Left lung (tissue), 10 donors: ENCODE measurements around the gene SMIM38. TPM values are rescaled to one million over a fixed set of nuclear protein-coding genes. Genes with fewer than 3 reads are reported as not detected.

Experiments used
- ATAC-seq: fragments of 200-7000 bp; cut with Tn5 transposase; one replicate; pipeline ENCODE4 v1.9.1; 2020; ENCODE audit warnings: moderate library complexity
- DNase-seq, 4 donors: peaks; one replicate each; pipeline ENCODE4 v3.0.0-alpha.2; 2013 to 2020
- H3K27ac ChIP-seq, 2 donors: fragments of 200-600 bp; sonication (generic) in 1 of 2; one replicate each; pipeline versions ENCODE4 v1.5.0 to v1.8.0; 2020 to 2021
- H3K27me3 ChIP-seq, 2 donors: fragments of 200-600 bp; sonication (generic) in 1 of 2; one replicate each; pipeline versions ENCODE4 v1.5.0 to v1.8.0; 2020 to 2021
- H3K36me3 ChIP-seq, 2 donors: fragments of 200-600 bp; sonication (generic) in 1 of 2; one replicate each; pipeline versions ENCODE4 v1.5.0 to v1.8.0; 2020 to 2021
- H3K4me1 ChIP-seq, 2 donors: fragments of 200-600 bp; one replicate each; pipeline ENCODE4 v1.8.0; 2021
- H3K4me3 ChIP-seq, 2 donors: fragments of 200-600 bp; sonication (generic) in 1 of 2; one replicate each; pipeline versions ENCODE4 v1.5.0 to v1.8.0; 2020 to 2021; ENCODE audit warnings: mild to moderate bottlenecking in 1 of 2
- H3K9me3 ChIP-seq, 2 donors: fragments of 200-600 bp; sonication (generic) in 1 of 2; one replicate each; pipeline versions ENCODE4 v1.5.0 to v1.8.0; 2020 to 2021
- intact Hi-C, 2 donors: fragments of 100-400 bp; cut with DNase I; formaldehyde crosslinking; loops; one replicate each; pipeline versions ENCODE4 v1.11.2 to v1.14.2; 2022
- polyA plus RNA-seq, 6 donors: library from polyadenylated mRNA; unstranded; fragments of 120-200 nt; gene quantifications; one replicate each; pipeline ENCODE4 v1.2.1, GENCODE V29; 2013; ENCODE audit not compliant: insufficient read length in 6 of 6
- total RNA-seq, 2 donors: library from RNA; stranded (reverse); fragmentation: NEBNext Ultra II Directional; extraction: Animal tissue kit (Norgen Biotek cat#: 25700); gene quantifications; one replicate each; pipeline ENCODE4 v1.2.1, GENCODE V29; 2021
- TF ChIP-seq, protein P1 (sequence below), 2 donors: fragments of 200-600 bp; sonication (generic) in 1 of 2; IDR thresholded peaks; one replicate each; pipeline versions ENCODE4 v1.5.0 to v1.8.0; 2021; ENCODE audit warnings: antibody characterized with exemption in 2 of 2
- donor health status: DM: no; HTN: yes; CAD: no.
- donor health status: DM: no; HTN: no; CAD: no.

Gene SMIM38
- total and polyA plus RNA-seq, 8 donors = 0.09 to 1.3 (median 0.68) TPM

DNA sequence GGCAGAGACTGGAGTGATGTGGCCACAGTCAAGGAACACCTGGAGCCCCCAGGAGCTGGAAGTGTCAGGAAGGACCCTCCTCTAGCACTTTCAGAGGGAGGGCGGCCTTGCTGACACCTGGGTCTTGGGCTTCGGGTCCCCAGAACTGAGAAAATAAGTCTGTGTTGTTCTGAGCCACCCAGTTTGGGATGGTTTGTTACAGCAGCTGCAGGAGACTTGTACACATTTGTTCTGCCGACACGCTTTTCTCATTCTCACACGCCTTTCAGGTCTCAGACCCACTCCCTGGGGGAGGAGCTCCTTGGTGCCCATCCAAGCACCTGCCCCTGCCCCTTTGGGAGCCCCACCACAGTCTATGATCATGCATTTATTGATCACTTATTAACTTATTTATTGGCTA, 47.2 kb upstream of the SMIM38 start:
- no peak overlapping the region for H3K4me3 ChIP-seq
- TF ChIP-seq, protein P1, sequence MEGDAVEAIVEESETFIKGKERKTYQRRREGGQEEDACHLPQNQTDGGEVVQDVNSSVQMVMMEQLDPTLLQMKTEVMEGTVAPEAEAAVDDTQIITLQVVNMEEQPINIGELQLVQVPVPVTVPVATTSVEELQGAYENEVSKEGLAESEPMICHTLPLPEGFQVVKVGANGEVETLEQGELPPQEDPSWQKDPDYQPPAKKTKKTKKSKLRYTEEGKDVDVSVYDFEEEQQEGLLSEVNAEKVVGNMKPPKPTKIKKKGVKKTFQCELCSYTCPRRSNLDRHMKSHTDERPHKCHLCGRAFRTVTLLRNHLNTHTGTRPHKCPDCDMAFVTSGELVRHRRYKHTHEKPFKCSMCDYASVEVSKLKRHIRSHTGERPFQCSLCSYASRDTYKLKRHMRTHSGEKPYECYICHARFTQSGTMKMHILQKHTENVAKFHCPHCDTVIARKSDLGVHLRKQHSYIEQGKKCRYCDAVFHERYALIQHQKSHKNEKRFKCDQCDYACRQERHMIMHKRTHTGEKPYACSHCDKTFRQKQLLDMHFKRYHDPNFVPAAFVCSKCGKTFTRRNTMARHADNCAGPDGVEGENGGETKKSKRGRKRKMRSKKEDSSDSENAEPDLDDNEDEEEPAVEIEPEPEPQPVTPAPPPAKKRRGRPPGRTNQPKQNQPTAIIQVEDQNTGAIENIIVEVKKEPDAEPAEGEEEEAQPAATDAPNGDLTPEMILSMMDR (IDR thresholded peaks at IDR 0.05) = no peak
- ATAC-seq (no peak), DNase-seq (no peak)
- no peaks in the 10 kb centered on the region for H3K27me3 ChIP-seq
- no peaks in the 10 kb centered on the region for H3K9me3 ChIP-seq
- no peak overlapping the region for H3K27ac ChIP-seq
- H3K36me3 ChIP-seq = no peaks in the 10 kb centered on the region
- intact Hi-C loops = loop anchor here in 1 of 2 donors (10.0 kb wide), 1 partner anchor 536 kb away; the partner anchor contains the start of gene CCND1
- H3K4me1 ChIP-seq = peaks cover 3 to 15% of the 10 kb centered on the region in 2 donors

GRCh38 chr11:69109101-69109500, 46.6 kb upstream of the SMIM38 start:
- TF ChIP-seq, protein P1 (IDR thresholded peaks at IDR 0.05) = no peak
- H3K36me3 ChIP-seq = no peaks in the 10 kb centered on the region
- no peaks in the 10 kb centered on the region for H3K27me3 ChIP-seq
- DNase-seq (peak in 1 of 4 donors; percentile 32), ATAC-seq (no peak)
- no peak overlapping the region for H3K4me3 ChIP-seq
- intact Hi-C loops = loop anchor here in 1 of 2 donors (10.0 kb wide), 1 partner anchor 536 kb away; the partner anchor contains the start of gene CCND1
- no peaks in the 10 kb centered on the region for H3K9me3 ChIP-seq
- peaks cover 3 to 15% of the 10 kb centered on the region in 2 donors for H3K4me1 ChIP-seq
- no peak overlapping the region for H3K27ac ChIP-seq

- H3K36me3 ChIP-seq = no peaks in the 10 kb centered on the region
- no peak for DNase-seq
- no peaks in the 10 kb centered on the region for H3K9me3 ChIP-seq
- TF ChIP-seq, protein P1 (IDR thresholded peaks at IDR 0.05) = no peak
- intact Hi-C loops = no loop called here
- peaks cover 3 to 12% of the 10 kb centered on the region in 2 donors for H3K4me1 ChIP-seq
- ATAC-seq = no peak
- H3K27me3 ChIP-seq = no peaks in the 10 kb centered on the region
- H3K27ac ChIP-seq = no peak overlapping the region
- H3K4me3 ChIP-seq = no peak overlapping the region
Measured at GRCh38 chr11:69110451-69110850, 45.3 kb upstream of the SMIM38 start.

GRCh38 chr11:69111624-69112542, 43.9 kb upstream of the SMIM38 start:
- no peaks in the 10 kb centered on the region for H3K27me3 ChIP-seq
- ATAC-seq (no peak), DNase-seq (peak in 1 of 4 donors; percentile 60)
- TF ChIP-seq, protein P1 (IDR thresholded peaks at IDR 0.05) = no peak
- no peak overlapping the region for H3K27ac ChIP-seq
- H3K4me3 ChIP-seq = no peak overlapping the region
- H3K4me1 ChIP-seq = no peaks in the 10 kb centered on the region
- no peaks in the 10 kb centered on the region for H3K9me3 ChIP-seq
- no peaks in the 10 kb centered on the region for H3K36me3 ChIP-seq
- intact Hi-C loops = no loop called here

DNA sequence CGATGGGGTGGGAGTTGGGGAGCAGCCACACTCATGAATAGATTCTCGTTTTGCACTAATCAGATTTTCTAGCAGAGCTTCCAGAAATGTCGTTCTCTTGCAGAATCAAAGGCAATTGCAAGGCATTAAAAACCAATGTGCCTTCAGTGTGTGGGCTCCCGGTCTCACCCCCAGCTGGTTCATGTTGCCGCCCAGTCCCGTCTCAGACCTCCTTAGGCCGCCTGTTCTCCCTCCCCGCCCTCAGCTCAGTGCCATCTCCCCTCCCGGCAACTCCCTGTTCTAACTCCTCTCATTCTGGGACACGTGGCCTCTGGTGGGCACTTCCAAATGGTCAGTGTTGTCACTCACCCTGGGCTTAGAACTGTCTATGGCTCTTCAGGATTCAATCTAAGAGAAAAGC, 42.5 kb upstream of the SMIM38 start:
- Histone ChIP-seq H3K4me1 (no peaks in the 10 kb centered on the region), H3K36me3 (no peaks in the 10 kb centered on the region), H3K9me3 (no peaks in the 10 kb centered on the region), H3K27me3 (no peaks in the 10 kb centered on the region), H3K4me3 (no peak overlapping the region), H3K27ac (no peak overlapping the region)
- ATAC-seq (no peak), DNase-seq (no peak)
- intact Hi-C loops = no loop called here
- TF ChIP-seq, protein P1 (IDR thresholded peaks at IDR 0.05) = no peak
